Hepatocyte (in vitro differentiated cells): ENCODE results near the gene TBCK. TPM values are rescaled to one million over a fixed set of nuclear protein-coding genes. Genes with fewer than 3 reads are reported as not detected.

Experiments
- DNase-seq: peaks from one replicate; pipeline ENCODE4 v3.0.0-alpha.2; 2016; ENCODE audit warnings: low spot score
- H2AFZ ChIP-seq: fragments of 200-600 bp; sonication (generic); 2 replicates; pipeline ENCODE4 v1.6.0; 2016; ENCODE audit warnings: antibody characterized with exemption, mild to moderate bottlenecking
- H3K27ac ChIP-seq: fragments of 200-600 bp; sonication (generic); 2 replicates; pipeline ENCODE4 v1.5.1; 2016; ENCODE audit warnings: mild to moderate bottlenecking
- H3K27me3 ChIP-seq: fragments of 200-600 bp; sonication (generic); 2 replicates; pipeline ENCODE4 v1.6.1; 2016
- H3K36me3 ChIP-seq: fragments of 200-600 bp; sonication (generic); replicated peaks from 2 replicates; pipeline ENCODE4 v1.5.1; 2016; ENCODE audit warnings: low read depth; ENCODE audit not compliant: insufficient read depth
- H3K4me1 ChIP-seq: fragments of 200-600 bp; sonication (generic); 2 replicates; pipeline ENCODE4 v1.5.1; 2016; ENCODE audit warnings: mild to moderate bottlenecking, moderate library complexity; ENCODE audit not compliant: insufficient read depth
- H3K4me2 ChIP-seq: fragments of 200-600 bp; sonication (generic); 2 replicates; pipeline ENCODE4 v1.6.0; 2016
- H3K4me3 ChIP-seq: fragments of 200-600 bp; sonication (generic); 2 replicates; pipeline ENCODE4 v1.5.1; 2016; ENCODE audit warnings: mild to moderate bottlenecking
- H3K79me2 ChIP-seq: fragments of 200-600 bp; sonication (generic); 2 replicates; pipeline ENCODE4 v1.6.0; 2017; ENCODE audit warnings: mild to moderate bottlenecking
- H3K9me2 ChIP-seq: fragments of 200-600 bp; sonication (generic); replicated peaks from 2 replicates; pipeline ENCODE4 v1.6.0; 2017; ENCODE audit warnings: mild to moderate bottlenecking; ENCODE audit not compliant: insufficient read depth
- H3K9me3 ChIP-seq: fragments of 200-600 bp; sonication (generic); 2 replicates; pipeline ENCODE4 v1.5.1; 2016; ENCODE audit warnings: low read depth, mild to moderate bottlenecking
- H4K20me1 ChIP-seq: fragments of 200-600 bp; sonication (generic); 2 replicates; pipeline ENCODE4 v1.6.0; 2016; ENCODE audit warnings: mild to moderate bottlenecking; ENCODE audit not compliant: insufficient read depth, poor library complexity, severe bottlenecking
- EZH2 ChIP-seq: fragments of 200-600 bp; sonication (generic); IDR thresholded peaks from 2 replicates; pipeline ENCODE4 v1.6.1; 2016; ENCODE audit warnings: antibody characterized with exemption, mild to moderate bottlenecking, borderline replicate concordance
- EZH2phosphoT487 ChIP-seq: fragments of 200-600 bp; sonication (generic); IDR thresholded peaks from one replicate; pipeline ENCODE4 v1.6.1; 2018; ENCODE audit warnings: antibody characterized with exemption, mild to moderate bottlenecking, low read depth, moderate library complexity; ENCODE audit not compliant: unreplicated experiment, severe bottlenecking
- WGBS: methylation state at CpG from one replicate; pipeline ENCODE4 v1.1.6; 2016; ENCODE audit warnings: low lambda C conversion rate; ENCODE audit errors: missing lambda C conversion rate; 5-methylcytosine and 5-hydroxymethylcytosine counted together
- polyA plus RNA-seq: library from polyadenylated mRNA; unstranded; fragments of >200 nt; fragmentation: Nextera tagmentation; extraction: Ambion mirVana; gene quantifications from 2 replicates; pipeline ENCODE4 v1.2.1, GENCODE V29; 2016
- total RNA-seq: library from RNA; depleted of rRNA; stranded (reverse); fragments of >200 nt; gene quantifications from 2 replicates; pipeline ENCODE4 v1.2.3, GENCODE V29; 2014
- TF ChIP-seq, protein P1 (sequence below): fragments of 200-600 bp; sonication (generic); IDR thresholded peaks from 2 replicates; pipeline ENCODE4 v1.5.1; 2016; ENCODE audit warnings: antibody characterized with exemption, mild to moderate bottlenecking; ENCODE audit not compliant: poor library complexity

Gene TBCK
- total and polyA plus RNA-seq, 2 experiments from 2014 or later = 19.8 to 49.7 TPM

- Histone ChIP-seq H3K4me3 (no peak overlapping the region), H3K4me2 (no peak overlapping the region), H3K79me2 (peaks cover 79% of the 10 kb centered on the region), H2AFZ (no peak overlapping the region), H4K20me1 (no peaks in the 10 kb centered on the region), H3K4me1 (peaks cover 10% of the 10 kb centered on the region), H3K9me3 (no peaks in the 10 kb centered on the region), H3K36me3 (no peaks in the 10 kb centered on the region), H3K27me3 (no peaks in the 10 kb centered on the region), H3K27ac (no peak overlapping the region), H3K9me2 (no peaks in the 10 kb centered on the region)
- WGBS = 82% methylated on average over 3 of the region's 3 CpGs
- TF ChIP-seq, protein P1, sequence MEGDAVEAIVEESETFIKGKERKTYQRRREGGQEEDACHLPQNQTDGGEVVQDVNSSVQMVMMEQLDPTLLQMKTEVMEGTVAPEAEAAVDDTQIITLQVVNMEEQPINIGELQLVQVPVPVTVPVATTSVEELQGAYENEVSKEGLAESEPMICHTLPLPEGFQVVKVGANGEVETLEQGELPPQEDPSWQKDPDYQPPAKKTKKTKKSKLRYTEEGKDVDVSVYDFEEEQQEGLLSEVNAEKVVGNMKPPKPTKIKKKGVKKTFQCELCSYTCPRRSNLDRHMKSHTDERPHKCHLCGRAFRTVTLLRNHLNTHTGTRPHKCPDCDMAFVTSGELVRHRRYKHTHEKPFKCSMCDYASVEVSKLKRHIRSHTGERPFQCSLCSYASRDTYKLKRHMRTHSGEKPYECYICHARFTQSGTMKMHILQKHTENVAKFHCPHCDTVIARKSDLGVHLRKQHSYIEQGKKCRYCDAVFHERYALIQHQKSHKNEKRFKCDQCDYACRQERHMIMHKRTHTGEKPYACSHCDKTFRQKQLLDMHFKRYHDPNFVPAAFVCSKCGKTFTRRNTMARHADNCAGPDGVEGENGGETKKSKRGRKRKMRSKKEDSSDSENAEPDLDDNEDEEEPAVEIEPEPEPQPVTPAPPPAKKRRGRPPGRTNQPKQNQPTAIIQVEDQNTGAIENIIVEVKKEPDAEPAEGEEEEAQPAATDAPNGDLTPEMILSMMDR = no peak
- no peak for TF ChIP-seq EZH2phosphoT487
- TF ChIP-seq EZH2 = no peak
- no peak for DNase-seq
Measured at GRCh38 chr4:106312997-106313522, 2.9 kb downstream of the TBCK start.

DNA sequence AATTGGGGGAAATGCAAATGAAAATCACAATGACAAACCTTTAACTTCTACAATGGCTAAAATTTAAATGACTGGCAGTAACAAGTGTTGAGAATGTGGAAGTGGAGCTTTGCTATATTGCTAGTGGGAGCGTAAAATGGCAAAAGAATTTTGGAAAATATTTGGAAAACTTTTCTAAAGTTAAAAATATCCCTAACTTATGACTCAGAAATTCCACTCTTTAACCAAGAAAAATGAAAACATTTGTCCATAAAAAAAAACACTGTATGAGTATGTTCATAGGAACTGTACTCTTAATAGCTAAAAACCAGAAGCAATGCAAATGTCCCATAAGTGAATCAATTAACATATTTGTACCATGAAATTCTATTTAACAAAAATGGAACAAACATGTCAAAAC is 3.6 kb downstream of the TBCK start:
- Histone ChIP-seq H3K4me3 (no peak overlapping the region), H3K4me2 (no peak overlapping the region), H3K79me2 (peaks cover 75% of the 10 kb centered on the region), H2AFZ (no peak overlapping the region), H4K20me1 (no peaks in the 10 kb centered on the region), H3K36me3 (no peaks in the 10 kb centered on the region), H3K27ac (no peak overlapping the region), H3K9me3 (no peaks in the 10 kb centered on the region), H3K4me1 (peaks cover 4% of the 10 kb centered on the region), H3K27me3 (no peaks in the 10 kb centered on the region), H3K9me2 (no peaks in the 10 kb centered on the region)
- 92% methylated on average over 1 of the region's 1 CpG for WGBS
- TF ChIP-seq, protein P1 = no peak
- TF ChIP-seq EZH2phosphoT487 (no peak), EZH2 (no peak)
- no peak for DNase-seq

DNA sequence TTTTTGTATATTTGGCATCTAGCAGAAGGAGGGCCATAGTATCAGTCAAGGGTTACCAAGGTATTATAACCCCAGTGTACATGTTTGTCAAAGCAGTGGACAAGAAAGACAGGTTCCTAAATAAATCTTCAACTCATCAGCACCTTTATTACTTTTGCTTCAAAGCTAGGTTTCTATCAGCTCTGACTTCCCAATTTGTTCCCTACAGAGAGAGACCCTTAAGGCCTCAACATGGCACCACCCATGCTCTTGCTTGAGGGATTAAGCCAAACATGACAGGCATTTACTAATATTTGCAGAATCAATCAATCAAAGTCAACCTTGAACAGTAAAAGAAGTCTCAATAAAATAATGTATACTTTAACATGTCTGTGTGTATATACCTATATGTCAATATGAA is 9.4 kb downstream of the TBCK start:
- Histone ChIP-seq H3K9me3 (no peaks in the 10 kb centered on the region), H3K9me2 (no peaks in the 10 kb centered on the region), H2AFZ (no peak overlapping the region), H3K27ac (no peak overlapping the region), H3K4me1 (no peaks in the 10 kb centered on the region), H3K27me3 (no peaks in the 10 kb centered on the region), H3K36me3 (no peaks in the 10 kb centered on the region), H3K79me2 (peaks cover 38% of the 10 kb centered on the region), H3K4me3 (no peak overlapping the region), H3K4me2 (no peak overlapping the region), H4K20me1 (no peaks in the 10 kb centered on the region)
- TF ChIP-seq, protein P1 = no peak
- no peak for TF ChIP-seq EZH2
- no peak for TF ChIP-seq EZH2phosphoT487
- no peak for DNase-seq

DNA sequence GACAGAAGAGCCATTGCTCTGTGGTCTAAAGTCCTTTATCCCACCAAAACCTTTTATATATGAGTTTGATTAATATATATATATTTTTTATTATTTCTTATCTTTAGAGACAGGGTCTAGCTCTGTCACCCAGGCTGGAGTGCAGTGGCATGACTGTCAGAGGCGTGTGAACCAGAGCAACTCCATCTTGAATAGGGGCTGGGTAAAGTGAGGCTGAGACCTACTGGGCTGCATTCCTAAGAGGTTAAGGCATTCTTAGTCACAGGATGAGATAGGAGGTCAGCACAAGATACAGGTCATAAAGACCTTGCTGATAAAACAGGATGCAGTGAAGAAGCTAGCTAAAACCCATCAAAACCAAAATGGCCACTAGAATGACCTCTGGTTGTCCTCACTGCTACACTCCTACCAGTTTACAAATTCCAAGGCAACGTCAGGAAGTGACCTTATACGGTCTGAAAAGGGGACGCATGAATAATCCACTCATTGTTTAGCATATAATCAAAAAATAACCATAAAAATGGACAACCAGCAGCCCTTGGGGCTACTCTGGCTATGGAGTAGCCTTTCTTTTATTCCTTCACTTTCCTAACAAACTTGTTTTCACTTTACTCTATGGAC is 10.5 kb downstream of the TBCK start:
- 88% methylated on average over 4 of the region's 4 CpGs for WGBS
- no peak for TF ChIP-seq EZH2
- TF ChIP-seq EZH2phosphoT487 = no peak
- TF ChIP-seq, protein P1 = no peak
- Histone ChIP-seq H2AFZ (no peak overlapping the region), H3K4me1 (no peaks in the 10 kb centered on the region), H4K20me1 (no peaks in the 10 kb centered on the region), H3K36me3 (no peaks in the 10 kb centered on the region), H3K9me2 (no peaks in the 10 kb centered on the region), H3K27ac (no peak overlapping the region), H3K4me3 (no peak overlapping the region), H3K9me3 (no peaks in the 10 kb centered on the region), H3K27me3 (no peaks in the 10 kb centered on the region), H3K4me2 (no peak overlapping the region), H3K79me2 (peaks cover 32% of the 10 kb centered on the region)
- no peak for DNase-seq
